AG10803 (cell line): ENCODE measurements around the gene USP51.
A peak's percentile ranks its signal among the peaks of the same experiment; 100 is the strongest.
"Not testable (repeated sequence)": the region's sequence is repeated elsewhere in the genome, so short reads cannot be mapped to it uniquely, and the experiment has no call there.

Experiments
- DNase-seq: peaks from one replicate; pipeline ENCODE4 v3.0.0; 2010; ENCODE audit warnings: low read depth
- H3K4me3 ChIP-seq: 2 replicates; pipeline ENCODE4 v1.5.1; 2011; ENCODE audit warnings: mild to moderate bottlenecking, low read length, control low read depth
- TF ChIP-seq, protein P1 (sequence below): conservative IDR thresholded peaks from 2 replicates; pipeline ENCODE4 v1.5.1; 2011; ENCODE audit warnings: mild to moderate bottlenecking, low read length, control low read depth, inconsistent platforms

The USP51 gene

GRCh38 chrX:55480390-55481062 is 9.1 kb downstream of the USP51 start:
- DNase-seq: no peak
- TF ChIP-seq, protein P1, sequence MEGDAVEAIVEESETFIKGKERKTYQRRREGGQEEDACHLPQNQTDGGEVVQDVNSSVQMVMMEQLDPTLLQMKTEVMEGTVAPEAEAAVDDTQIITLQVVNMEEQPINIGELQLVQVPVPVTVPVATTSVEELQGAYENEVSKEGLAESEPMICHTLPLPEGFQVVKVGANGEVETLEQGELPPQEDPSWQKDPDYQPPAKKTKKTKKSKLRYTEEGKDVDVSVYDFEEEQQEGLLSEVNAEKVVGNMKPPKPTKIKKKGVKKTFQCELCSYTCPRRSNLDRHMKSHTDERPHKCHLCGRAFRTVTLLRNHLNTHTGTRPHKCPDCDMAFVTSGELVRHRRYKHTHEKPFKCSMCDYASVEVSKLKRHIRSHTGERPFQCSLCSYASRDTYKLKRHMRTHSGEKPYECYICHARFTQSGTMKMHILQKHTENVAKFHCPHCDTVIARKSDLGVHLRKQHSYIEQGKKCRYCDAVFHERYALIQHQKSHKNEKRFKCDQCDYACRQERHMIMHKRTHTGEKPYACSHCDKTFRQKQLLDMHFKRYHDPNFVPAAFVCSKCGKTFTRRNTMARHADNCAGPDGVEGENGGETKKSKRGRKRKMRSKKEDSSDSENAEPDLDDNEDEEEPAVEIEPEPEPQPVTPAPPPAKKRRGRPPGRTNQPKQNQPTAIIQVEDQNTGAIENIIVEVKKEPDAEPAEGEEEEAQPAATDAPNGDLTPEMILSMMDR: no peak
- H3K4me3 ChIP-seq: no peak overlapping the region

DNA sequence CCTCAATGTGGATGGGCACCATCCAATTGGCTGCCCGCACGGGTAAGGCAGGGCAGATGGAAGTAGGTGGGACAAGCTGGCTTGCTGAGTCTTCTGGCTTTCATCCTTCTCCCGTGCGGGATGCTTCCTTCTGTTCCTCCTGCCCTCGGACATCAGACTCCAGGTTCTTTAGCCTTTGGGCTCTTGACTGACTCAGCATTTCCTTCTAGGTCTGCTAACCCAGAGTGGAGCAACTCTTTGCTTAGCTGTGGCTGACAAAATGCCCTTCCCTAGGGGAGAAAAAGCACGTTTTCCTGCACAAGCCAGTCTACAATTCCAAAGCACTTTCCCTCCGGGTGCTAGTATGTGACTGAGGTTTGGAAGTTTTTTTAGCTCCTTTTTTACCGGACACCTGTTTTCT is 9.7 kb downstream of the USP51 start:
- H3K4me3 ChIP-seq, DNase-seq: not testable (repeated sequence)

DNA sequence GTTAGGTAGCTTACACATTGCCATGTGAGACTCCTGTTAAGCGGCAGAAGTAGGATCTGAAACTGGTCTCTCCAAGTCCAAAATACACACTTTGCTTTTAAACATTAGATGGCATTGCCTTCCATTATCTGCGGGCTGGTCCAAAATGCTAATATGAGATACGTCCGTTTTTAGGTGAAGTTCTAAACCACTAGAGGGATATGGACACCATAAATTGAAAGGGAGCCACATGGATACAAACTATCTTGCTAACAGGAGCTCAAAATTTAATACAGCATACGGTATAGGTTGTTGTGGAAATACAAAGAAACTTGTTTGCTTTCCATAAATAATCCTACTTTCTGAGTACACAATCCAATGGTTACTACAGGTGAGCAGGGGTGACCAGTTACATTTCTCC is 23.9 kb downstream of the USP51 start:
- not testable (repeated sequence) for DNase-seq, H3K4me3 ChIP-seq

DNA sequence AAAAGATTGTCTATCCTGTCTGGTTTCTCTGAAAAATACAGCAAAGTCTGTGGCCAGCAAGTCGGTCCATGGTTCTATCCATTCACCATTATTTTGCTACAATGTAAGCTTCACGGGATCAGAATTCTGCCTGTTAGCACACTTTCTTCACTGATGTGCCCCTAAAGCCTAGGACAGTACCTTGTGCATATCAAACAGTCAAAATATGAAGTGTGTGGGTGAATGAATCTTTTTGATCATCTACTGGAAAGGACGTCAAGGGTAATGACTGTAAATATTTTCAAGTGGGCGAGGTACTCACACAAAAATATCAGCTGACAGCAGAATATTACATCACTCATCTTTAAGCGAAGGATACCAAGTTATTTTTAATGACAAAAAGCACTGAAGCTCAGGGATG is 24.5 kb downstream of the USP51 start:
- not testable (repeated sequence) for H3K4me3 ChIP-seq, DNase-seq

DNA sequence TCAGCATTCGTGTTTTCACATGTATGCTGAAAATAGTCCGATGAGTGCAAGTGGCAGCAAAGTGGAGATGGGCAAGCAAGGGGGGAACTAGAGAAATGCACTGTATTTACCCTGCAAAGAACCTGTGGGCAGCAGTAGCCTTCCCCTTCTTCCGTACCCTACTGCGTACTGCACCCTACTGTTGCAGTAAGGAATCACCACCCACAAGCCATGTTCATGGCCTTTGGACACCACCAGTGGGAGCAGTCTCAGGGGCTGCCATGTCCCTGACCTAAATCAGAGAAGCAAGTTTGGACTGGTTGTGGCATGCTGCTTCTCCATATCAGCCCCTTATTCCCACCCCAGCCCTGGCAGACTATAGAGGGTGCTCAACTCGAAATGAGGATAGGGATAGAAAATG is 25.6 kb downstream of the USP51 start:
- not testable (repeated sequence) for DNase-seq, H3K4me3 ChIP-seq

DNA sequence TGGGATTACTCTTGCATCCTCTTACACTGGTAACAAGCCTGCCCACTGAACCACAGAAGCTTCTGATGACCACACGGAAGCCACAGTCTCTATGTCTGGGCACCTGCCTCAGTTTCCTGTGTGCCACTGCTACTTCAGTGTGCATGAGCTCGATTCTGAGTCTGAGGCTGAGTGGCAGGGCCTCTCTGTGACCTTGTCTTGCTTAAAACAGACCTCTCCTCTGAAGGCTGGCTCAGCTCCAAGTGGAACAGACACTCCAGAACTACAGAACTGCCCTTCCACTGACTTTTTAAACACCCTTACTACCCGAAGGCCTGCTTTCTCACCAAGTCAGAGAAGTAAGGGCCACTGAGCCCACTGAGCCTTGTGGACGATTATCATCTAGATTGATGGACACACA is 29.7 kb downstream of the USP51 start:
- not testable (repeated sequence) for H3K4me3 ChIP-seq, DNase-seq

DNA sequence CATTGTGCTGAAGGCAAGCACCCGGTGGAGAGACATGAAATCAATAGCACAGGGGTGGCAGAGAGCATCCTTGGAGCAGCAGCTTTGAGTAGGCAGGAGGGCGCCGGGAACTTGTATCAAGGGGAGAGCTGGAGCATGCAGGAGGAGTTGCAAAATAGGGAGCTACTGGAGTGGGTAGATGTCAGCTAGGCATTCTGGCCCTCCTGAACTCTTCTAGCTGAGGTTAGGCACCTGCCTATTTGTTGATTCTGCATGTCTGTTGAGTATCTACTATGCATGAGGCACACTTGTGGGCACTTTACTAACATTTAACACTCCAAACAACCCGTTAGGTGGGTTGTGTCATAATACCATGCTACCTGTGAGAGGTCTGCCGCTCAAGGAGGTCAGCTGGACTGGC is 30.2 kb downstream of the USP51 start:
- DNase-seq, H3K4me3 ChIP-seq: not testable (repeated sequence)

GRCh38 chrX:55455708-55456107 is 33.9 kb downstream of the USP51 start:
- DNase-seq, H3K4me3 ChIP-seq: not testable (repeated sequence)

GRCh38 chrX:55452833-55453124 is 36.9 kb downstream of the USP51 start:
- H3K4me3 ChIP-seq: peak overlapping the region; percentile 77
- TF ChIP-seq, protein P1: no peak
- DNase-seq: no peak

DNA sequence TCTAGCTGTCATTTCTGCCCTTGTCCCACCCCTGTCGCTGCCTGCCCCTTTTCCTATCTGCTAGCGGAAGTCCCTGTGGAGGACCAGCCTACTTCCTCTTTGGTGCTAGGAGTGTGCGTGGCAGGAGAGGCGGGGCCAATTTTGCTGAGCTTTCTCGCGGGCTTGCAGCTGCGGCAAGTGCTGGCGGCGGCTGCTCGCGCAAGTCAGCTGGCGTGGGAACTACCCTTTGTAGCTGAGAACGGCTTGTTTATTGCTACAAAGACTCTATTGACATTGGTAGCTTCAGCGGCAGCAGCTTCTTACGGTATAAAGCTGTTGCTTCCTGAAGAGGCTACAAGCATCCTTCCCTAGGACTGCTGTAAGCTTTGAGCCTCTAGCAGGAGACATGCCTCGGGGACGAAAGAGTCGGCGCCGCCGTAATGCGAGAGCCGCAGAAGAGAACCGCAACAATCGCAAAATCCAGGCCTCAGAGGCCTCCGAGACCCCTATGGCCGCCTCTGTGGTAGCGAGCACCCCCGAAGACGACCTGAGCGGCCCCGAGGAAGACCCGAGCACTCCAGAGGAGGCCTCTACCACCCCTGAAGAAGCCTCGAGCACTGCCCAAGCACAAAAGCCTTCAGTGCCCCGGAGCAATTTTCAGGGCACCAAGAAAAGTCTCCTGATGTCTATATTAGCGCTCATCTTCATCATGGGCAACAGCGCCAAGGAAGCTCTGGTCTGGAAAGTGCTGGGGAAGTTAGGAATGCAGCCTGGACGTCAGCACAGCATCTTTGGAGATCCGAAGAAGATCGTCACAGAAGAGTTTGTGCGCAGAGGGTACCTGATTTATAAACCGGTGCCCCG is 37.4 kb downstream of the USP51 start, which contains the start of gene MAGEH1:
TSS of gene MAGEH1 (plus strand) at position 138 of the 843 bp plus-strand sequence. CDS start at position 386, 248 bp downstream.
- H3K4me3 ChIP-seq: peak within 1 kb of the TSS; percentile 77
- DNase-seq: peak; percentile 79
- TF ChIP-seq, protein P1: no peak

- no peak for DNase-seq
- H3K4me3 ChIP-seq: peak overlapping the region; percentile 77
- TF ChIP-seq, protein P1: no peak
These were observed 38.0 kb downstream of the USP51 start for GRCh38 chrX:55451626-55451989.
